ENCODE results near the gene RPS6KL1. TPM values are rescaled to one million over a fixed set of nuclear protein-coding genes. Genes with fewer than 3 reads are reported as not detected.

Gene RPS6KL1
- total and polyA plus RNA-seq, 2 experiments from 2014 or later = 5.6 to 6.5 TPM

DNA sequence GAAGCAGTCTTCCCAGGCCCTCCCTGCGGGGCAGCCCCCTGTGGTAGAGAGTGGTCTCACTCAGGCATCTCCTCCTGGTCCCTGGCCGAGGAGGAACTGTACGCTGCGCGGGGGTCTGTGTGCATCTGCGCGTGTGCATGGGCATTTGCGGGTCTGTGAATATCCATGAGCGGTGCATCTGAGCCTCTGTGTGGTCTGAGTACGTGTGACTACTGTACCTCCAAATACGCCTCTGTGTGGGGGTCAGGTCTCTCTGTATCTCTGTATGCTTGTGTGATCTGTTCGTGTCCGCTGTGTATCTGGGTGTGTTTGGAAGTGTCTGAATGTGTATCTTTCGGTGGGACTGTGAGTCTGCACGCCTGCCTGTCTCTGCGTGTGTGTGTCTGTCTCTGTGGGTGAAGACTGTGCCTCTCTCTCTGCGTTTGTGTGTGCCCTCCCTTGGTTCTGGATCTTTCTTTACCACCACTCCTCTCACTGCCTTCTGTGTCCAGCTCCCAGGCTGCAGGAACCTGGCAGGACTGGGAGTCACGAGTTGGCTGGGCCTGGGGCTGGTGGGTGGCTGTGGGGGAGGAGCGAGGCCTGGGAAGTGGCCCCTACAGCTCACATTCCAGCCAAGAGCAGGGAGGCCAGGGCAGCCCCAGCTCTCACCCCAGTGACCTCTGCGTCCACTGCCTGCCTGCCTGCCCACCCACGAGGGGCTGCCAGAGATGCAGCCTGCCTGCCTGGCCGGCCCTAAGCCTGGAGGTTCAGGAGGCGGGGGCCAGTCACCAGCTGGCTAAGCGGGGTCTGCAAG, 33.4 kb upstream of the RPS6KL1 start:
- Histone ChIP-seq H3K4me3 (peak overlapping the region; percentile 76; the same call in 1 of the 2 replicates), H3K27me3 (ENCODE audit: insufficient read depth) (peaks cover 12% of the 10 kb centered on the region; the same call in 1 of the 2 replicates), H3K4me2 (peak overlapping the region; percentile 95), H3K36me3 (ENCODE audit: insufficient read depth) (no peaks in the 10 kb centered on the region), H4K20me1 (replicated peaks; ENCODE audit: insufficient read depth) (no peaks in the 10 kb centered on the region), H3K27ac (ENCODE audit: low read depth) (no peak overlapping the region), H3K9me2 (ENCODE audit: insufficient read depth) (no peaks in the 10 kb centered on the region), H3K4me1 (ENCODE audit: insufficient read depth) (peaks cover 8% of the 10 kb centered on the region), H2AFZ (peak overlapping the region; percentile 96), H3F3A (replicated peaks; ENCODE audit: low read depth) (no peaks in the 10 kb centered on the region; the same call in 1 of the 2 replicates), H3K79me2 (replicated peaks; ENCODE audit: insufficient read depth) (no peaks in the 10 kb centered on the region)
- Mint-ChIP-seq H3K27me3 (ENCODE audit: insufficient read depth, low read depth, poor library complexity) (peaks cover 15% of the 10 kb centered on the region), H3K27ac (no peak overlapping the region), H3K4me3 (peak overlapping the region; percentile 29; the same call in 2 of the 3 replicates), H3K9me3 (no peaks in the 10 kb centered on the region), H3K4me1 (peaks cover 10% of the 10 kb centered on the region), H3K36me3 (ENCODE audit: low read depth) (no peaks in the 10 kb centered on the region)
- no peak for DNase-seq (ENCODE audit: low spot score)
- TF ChIP-seq, protein P1, sequence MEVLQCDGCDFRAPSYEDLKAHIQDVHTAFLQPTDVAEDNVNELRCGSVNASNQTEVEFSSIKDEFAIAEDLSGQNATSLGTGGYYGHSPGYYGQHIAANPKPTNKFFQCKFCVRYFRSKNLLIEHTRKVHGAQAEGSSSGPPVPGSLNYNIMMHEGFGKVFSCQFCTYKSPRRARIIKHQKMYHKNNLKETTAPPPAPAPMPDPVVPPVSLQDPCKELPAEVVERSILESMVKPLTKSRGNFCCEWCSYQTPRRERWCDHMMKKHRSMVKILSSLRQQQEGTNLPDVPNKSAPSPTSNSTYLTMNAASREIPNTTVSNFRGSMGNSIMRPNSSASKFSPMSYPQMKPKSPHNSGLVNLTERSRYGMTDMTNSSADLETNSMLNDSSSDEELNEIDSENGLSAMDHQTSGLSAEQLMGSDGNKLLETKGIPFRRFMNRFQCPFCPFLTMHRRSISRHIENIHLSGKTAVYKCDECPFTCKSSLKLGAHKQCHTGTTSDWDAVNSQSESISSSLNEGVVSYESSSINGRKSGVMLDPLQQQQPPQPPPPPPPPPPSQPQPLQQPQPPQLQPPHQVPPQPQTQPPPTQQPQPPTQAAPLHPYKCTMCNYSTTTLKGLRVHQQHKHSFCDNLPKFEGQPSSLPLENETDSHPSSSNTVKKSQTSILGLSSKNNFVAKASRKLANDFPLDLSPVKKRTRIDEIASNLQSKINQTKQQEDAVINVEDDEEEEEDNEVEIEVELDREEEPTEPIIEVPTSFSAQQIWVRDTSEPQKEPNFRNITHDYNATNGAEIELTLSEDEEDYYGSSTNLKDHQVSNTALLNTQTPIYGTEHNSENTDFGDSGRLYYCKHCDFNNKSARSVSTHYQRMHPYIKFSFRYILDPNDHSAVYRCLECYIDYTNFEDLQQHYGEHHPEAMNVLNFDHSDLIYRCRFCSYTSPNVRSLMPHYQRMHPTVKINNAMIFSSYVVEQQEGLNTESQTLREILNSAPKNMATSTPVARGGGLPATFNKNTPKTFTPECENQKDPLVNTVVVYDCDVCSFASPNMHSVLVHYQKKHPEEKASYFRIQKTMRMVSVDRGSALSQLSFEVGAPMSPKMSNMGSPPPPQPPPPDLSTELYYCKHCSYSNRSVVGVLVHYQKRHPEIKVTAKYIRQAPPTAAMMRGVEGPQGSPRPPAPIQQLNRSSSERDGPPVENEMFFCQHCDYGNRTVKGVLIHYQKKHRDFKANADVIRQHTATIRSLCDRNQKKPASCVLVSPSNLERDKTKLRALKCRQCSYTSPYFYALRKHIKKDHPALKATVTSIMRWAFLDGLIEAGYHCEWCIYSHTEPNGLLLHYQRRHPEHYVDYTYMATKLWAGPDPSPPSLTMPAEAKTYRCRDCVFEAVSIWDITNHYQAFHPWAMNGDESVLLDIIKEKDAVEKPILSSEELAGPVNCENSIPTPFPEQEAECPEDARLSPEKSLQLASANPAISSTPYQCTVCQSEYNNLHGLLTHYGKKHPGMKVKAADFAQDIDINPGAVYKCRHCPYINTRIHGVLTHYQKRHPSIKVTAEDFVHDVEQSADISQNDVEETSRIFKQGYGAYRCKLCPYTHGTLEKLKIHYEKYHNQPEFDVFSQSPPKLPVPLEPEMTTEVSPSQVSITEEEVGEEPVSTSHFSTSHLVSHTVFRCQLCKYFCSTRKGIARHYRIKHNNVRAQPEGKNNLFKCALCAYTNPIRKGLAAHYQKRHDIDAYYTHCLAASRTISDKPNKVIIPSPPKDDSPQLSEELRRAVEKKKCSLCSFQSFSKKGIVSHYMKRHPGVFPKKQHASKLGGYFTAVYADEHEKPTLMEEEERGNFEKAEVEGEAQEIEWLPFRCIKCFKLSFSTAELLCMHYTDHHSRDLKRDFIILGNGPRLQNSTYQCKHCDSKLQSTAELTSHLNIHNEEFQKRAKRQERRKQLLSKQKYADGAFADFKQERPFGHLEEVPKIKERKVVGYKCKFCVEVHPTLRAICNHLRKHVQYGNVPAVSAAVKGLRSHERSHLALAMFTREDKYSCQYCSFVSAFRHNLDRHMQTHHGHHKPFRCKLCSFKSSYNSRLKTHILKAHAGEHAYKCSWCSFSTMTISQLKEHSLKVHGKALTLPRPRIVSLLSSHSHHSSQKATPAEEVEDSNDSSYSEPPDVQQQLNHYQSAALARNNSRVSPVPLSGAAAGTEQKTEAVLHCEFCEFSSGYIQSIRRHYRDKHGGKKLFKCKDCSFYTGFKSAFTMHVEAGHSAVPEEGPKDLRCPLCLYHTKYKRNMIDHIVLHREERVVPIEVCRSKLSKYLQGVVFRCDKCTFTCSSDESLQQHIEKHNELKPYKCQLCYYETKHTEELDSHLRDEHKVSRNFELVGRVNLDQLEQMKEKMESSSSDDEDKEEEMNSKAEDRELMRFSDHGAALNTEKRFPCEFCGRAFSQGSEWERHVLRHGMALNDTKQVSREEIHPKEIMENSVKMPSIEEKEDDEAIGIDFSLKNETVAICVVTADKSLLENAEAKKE (CRISPR knock-in tag; IDR thresholded peaks at IDR 0.05) = no peak
- peak; percentile 7 for ATAC-seq

DNA sequence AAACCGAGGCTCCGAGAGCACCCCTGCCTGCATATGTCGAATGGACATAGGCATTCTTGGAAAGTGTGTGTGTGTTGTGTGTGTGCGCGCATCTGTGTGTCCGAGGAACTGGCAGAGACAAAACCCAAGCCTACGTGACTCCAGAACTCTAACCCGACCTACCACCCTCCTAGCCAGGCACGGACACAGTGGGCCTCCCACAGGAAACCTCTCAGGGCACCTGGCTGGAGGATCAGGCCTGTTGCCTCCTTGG, 32.9 kb upstream of the RPS6KL1 start:
- H3F3A ChIP-seq (replicated peaks; ENCODE audit: low read depth) = no peaks in the 10 kb centered on the region; the same call in 1 of the 2 replicates
- Mint-ChIP-seq H3K4me3 (peak overlapping the region; percentile 29), H3K27ac (no peak overlapping the region), H3K9me3 (no peaks in the 10 kb centered on the region), H3K4me1 (peaks cover 13% of the 10 kb centered on the region; the same call in 2 of the 3 replicates), H3K36me3 (ENCODE audit: low read depth) (no peaks in the 10 kb centered on the region), H3K27me3 (ENCODE audit: insufficient read depth, low read depth, poor library complexity) (peaks cover 13% of the 10 kb centered on the region)
- peaks cover 8% of the 10 kb centered on the region for H3K4me1 ChIP-seq (ENCODE audit: insufficient read depth)
- H3K9me2 ChIP-seq (ENCODE audit: insufficient read depth) = no peaks in the 10 kb centered on the region
- H3K4me3 ChIP-seq = peak overlapping the region; percentile 76
- H3K27ac ChIP-seq (ENCODE audit: low read depth) = no peak overlapping the region
- no peak for DNase-seq (ENCODE audit: low spot score)
- peak overlapping the region; percentile 96 for H2AFZ ChIP-seq
- peaks cover 12% of the 10 kb centered on the region; the same call in 1 of the 2 replicates for H3K27me3 ChIP-seq (ENCODE audit: insufficient read depth)
- no peaks in the 10 kb centered on the region for H3K36me3 ChIP-seq (ENCODE audit: insufficient read depth)
- peak overlapping the region; percentile 95 for H3K4me2 ChIP-seq
- no peaks in the 10 kb centered on the region for H4K20me1 ChIP-seq (replicated peaks; ENCODE audit: insufficient read depth)
- no peaks in the 10 kb centered on the region for H3K79me2 ChIP-seq (replicated peaks; ENCODE audit: insufficient read depth)
- ATAC-seq = no peak
- TF ChIP-seq, protein P1 (CRISPR knock-in tag; IDR thresholded peaks at IDR 0.05) = no peak
- no peak for TF ChIP-seq ZNF114 (CRISPR knock-in tag; IDR thresholded peaks at IDR 0.05)
- no peak for TF ChIP-seq ZNF331 (CRISPR knock-in tag; IDR thresholded peaks at IDR 0.05; ENCODE audit: low read depth)
